COLO829 (cell line): ENCODE results near the gene CCNI.
"Not testable (repeated sequence)": the region's sequence is repeated elsewhere in the genome, so short reads cannot be mapped to it uniquely, and the experiment has no call there.

Source experiments
- DNase-seq: peaks from one replicate; pipeline ENCODE4 v3.0.0; 2012; ENCODE audit warnings: low spot score

The CCNI gene

DNA sequence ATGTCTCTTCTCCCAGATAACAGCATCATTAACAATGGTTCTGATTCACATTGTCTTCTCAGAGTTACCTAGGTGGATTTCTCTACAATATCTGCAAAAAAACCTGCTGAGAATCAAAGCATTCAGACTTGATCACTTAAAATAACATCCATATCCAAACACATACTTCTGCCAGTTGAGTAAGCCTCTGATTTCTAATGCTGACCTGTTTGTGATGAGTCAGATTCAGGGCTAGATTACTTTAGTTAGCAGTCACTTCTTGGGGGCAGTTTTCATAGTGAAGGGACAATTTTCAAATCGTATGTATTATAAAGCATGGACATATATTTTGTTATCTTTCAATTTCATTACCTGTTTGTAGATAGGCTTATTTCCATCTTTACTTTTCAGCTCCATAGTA is 35.5 kb downstream of the CCNI start:
- DNase-seq, result no peak

DNA sequence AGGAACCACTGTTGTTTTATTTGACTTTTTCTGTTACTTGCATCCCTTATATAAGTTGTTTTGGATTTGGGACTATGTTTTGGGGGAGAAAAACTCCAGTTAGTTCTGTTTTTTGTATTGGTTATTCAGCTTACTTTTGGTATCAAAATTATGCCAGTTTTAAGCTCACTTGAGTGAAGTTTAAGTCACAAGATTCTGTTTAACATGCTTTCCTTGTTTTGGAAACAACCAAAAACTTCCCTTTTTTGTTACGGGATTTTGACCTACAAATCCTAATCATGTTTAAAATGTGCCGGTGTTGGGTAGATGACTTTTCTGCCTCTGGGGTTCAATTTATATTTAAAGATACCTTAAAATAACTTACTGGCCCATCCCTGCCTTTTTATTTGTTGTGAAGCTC is 36.0 kb downstream of the CCNI start:
- DNase-seq, result no peak

- DNase-seq, result no peak
These were observed 38.1 kb downstream of the CCNI start for GRCh38 chr4:77037736-77038135.

- DNase-seq, result not testable (repeated sequence)
These were observed 38.6 kb downstream of the CCNI start for GRCh38 chr4:77037168-77037567.

DNA sequence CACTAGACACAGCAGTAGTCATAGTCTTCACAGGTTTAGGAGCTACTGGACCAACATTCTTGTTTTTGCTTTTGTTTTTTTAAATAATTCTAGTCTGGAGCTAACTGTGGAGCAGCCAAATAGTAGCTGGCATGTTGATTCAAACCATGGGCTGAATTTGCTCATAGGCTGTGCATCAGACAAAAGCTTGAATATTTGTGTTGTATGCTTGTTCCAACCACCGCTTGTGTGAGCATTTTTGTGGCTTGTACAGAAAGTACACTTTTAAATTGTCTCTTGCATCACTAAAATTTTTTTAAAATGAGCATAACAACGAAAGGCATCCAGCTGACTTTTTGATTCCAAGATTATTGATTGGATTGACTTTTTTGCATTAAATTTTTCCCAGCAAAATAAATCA is 39.6 kb downstream of the CCNI start:
- DNase-seq, result no peak

DNA sequence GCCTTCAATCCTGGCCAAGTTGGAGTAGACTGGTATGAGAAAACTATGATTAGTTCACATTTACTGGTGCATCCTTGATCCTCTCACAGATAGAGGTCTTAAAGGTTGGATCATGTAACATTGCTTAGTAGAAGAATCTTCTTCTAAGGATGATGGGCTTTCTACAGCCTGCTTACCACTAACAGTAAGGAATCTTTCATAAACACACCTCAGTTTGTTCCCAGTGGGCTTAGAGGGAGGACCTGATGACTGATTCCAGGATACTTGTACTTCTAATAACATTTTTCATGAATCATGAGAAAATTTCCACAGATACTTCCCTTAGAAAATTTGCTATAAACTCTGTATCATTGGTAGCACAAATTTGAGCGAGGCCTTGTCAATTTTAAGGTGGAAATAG is 40.6 kb downstream of the CCNI start:
- DNase-seq, result no peak

DNA sequence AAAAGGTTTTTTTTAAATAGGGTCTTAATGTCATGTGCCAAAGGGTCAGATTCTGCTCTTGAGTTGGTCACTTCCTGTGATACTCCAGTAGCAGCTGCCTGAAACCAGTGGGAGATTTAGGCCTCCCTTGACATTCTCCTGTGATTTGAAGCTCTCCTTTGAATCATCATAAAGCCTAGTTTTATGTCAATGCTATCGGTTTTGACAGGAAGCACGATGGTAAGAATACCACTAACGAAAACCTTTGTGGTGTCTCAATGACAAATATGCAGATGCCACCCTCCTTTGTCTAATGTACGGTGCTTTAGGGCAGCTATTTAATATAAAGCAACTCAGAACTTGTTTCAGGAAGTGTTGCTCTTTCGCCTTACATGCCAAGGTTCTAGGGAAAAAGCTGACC is 44.2 kb downstream of the CCNI start:
- no peak for DNase-seq

DNA sequence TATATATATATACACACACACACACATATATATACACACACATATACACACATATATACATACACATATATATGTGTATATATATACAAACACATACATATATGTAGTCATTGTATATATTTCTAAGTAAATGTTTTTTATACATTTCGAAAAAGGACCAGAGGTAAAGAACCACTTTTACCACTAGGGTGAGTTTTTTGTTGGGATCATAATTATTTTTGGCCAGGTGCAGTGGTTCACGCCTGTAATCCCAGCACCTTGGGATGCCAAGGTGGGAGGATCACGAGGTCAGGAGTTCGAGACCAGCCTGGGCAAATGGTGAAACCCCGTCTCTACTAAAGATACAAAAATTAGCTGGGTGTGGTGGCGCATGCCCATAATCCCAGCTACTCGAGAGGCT is 46.0 kb downstream of the CCNI start:
- DNase-seq, result not testable (repeated sequence)

GRCh38 chr4:77028246-77028645 is 47.5 kb downstream of the CCNI start:
- DNase-seq, result no peak

DNA sequence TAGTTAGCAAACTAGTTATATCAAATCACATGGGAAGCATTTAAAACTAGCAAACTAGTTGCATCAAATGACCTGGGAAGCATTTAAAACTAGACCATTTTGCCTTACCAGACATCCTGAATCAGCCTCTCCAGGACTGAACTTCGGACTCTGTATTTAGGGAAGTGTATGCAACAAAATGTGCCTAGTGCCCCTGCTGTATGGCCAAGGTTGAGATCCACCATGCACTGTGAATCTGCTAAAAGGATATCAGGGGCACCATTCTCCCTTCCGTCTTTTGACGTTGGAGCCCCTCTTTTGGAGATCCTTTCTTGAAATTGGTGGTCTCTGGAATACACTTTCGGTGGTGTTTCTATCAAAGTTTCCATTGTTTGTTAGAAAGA is 49.5 kb downstream of the CCNI start:
- no peak for DNase-seq

DNA sequence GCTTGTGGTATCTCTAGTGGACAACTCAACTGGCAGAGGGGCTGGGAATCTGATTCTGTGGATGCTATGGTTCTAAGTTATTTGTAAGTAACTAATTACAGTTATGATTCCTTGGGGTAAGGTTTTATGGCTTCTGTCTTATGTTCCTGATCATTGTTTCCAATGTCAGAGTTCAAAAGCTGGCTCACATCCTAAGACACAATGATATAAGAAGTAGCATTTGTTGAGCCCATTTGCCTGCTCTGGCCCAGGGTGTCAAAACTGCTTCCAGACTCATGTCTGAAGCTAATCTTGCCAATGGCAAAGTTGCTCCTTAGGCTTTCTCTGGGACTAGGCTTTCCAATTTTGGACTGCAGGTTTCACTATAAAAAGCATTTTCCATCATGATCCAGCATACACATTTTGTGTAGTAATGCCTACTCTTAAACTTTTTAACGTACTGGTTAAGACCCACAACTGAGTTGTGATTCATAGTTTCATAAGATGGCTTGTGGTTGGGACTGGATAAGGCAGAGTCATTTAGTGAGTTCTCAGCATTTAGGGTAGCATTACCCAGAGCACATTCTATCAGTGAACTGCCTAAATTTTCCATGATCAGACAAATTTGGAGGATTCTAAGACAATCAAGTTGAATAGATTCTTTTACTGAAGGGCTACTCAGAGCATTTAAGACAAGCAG is 50.0 kb downstream of the CCNI start:
- DNase-seq, result no peak

DNA sequence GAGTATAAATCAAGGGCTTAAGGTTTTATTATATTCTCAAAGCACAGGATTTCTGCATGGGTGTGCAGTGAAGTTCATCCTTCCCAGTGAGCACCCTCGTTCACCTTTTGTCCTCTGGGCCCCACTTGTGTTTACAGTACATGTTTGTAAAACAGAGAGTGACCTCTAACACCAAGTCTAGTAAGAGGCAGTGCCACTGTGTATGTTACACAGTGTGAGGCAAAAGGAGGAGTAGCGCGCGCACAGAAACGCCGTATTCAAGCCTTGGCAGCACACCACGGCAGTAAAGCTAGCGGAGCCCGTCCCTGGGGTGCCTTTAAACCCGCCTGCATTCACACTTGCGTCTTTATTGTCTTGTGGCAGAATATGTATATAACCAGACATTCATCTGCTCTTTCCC is 51.9 kb downstream of the CCNI start:
- DNase-seq, result no peak

DNA sequence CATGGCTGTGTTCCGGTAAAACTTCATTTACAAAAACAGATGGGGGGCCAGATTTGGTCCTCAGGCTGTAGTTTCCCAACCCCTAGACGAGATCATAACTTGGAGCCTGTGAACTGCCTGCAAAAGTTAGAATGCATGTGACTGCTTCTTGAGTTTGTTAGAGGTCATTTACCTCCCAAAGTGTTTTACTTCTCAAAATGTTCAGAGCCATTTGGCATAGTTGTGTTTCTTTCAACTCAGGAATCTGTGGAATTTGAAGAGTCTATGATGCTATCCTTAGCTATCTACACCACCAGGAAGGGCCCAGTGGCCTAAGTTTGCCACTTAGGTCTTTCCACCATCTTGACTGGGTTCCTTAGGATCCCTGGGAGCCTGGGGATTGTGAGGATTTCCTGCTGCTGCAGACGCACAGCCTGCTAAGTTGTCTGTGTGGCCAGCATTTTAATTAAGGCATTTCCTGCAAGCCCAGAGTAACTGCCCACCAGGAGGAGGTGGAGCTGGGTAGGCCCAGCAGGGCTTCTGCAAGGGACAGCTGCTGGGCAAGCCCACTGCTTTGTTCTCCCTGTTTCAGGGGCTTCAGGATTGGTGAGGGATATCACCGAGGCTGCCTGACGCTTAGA is 53.1 kb downstream of the CCNI start:
- DNase-seq, result peak; percentile 27

DNA sequence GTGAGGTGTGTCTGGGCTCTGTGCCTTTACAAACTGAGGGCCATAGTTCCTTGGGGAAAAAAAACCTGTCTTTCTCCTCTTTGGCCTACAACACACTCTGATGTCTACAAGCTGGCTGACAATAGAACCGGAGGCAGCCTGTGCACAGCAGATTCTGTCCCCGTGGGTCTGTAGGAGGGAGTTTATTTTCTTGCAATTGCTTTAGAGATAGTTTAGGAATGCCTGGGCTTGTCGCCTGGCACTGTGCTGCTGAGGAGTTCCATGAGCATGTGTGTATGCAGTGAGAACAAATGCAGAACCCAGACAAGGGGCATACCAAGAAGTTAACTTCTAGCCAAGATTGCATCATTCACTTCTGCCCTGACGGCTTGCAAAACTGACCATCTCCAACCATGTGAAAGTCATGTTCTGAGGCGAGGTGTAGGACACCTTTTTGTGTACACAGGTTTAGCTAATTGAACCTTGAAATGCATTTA is 54.1 kb downstream of the CCNI start:
- DNase-seq, result no peak

- no peak for DNase-seq
These were observed 55.8 kb downstream of the CCNI start for GRCh38 chr4:77020017-77020416.

DNA sequence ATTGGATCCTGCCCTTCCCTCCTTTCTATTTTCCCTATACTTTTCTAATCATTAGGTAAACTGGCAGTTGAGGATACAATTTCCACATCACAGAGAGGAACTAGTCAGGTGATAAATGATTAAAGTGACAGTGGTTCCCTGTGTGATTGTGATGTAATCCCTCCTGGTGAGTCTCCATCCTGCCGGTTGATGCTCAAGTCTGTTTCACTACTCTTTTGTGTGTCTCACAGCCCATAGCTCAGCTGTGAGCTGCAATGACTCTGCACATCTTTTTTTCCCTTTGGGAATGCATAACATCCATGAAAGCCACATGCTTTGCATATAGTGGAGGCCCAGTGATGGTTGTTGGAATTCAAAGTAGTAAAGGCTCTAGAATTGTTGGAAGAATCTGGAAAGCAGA is 60.4 kb downstream of the CCNI start:
- DNase-seq, result no peak

DNA sequence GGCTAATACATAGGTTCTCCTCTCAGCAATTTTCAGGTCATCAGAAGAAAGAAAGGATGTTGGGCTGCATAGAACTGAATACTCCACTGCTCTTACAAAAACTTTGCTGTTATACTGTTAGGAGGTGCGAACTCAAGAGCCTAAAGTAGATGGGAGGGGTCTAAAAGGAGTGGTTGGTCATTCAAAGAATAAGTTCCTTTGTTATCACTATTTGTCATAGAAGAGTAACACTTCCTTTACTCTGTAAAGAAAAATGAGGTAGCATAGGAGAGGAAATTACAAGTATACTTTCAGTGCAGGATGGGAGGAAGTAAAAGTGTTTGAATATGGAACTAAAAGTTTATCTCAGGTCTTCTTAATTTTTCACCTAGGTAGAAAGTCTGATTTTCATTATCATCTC is 61.5 kb downstream of the CCNI start:
- peak; percentile 52 for DNase-seq

DNA sequence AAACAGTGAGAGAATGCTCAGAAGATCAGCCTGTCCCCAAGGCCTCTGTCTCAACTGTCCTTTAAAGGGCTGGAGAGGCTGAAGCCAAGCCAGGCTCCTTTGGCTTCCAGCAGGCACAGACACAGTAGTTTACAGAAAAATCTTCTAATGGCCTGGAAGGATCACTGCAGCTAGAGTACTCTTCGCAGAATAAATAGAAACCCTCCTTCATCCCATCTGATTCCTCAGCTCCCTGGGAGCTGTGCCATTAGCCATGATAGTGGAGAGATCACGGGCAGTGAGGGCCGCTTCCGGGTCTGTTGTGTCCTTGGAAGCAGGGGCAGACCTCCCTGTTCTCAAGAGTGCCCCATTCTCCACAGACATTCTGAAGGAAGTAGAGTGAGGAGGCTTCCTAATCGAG is 63.1 kb downstream of the CCNI start:
- DNase-seq, result no peak

- no peak for DNase-seq
These were observed 64.9 kb downstream of the CCNI start for GRCh38 chr4:77010841-77011354.

DNA sequence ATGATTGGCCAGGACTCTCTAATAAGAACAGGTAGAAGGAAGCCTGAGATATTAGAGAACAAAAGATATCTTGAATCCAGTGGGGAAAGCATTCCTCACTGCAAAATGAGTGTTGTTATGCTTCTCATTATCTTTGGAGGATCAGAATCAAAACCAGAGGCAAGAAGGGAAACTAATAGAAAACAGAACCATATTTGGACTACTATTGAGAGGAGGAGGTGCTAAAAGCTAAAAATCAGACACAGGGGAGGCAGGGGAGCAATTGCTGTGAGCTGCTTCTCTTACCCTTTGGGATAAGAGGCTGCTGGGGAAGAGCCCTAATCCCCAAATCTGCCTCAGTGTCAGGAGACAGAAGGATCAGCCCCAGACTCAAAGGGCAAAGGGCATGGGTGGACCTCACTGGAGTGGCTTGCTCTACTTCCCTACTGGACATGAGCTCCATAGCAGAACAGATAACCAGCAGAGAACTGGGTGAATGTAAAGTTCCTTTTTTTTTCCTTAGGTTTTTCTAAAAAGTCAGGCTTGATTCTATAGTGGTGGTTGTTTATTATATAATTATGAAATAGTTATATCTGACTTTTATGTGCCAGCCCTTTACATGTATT is 66.2 kb downstream of the CCNI start:
- no peak for DNase-seq

GRCh38 chr4:77007358-77008230 is 68.2 kb downstream of the CCNI start:
- DNase-seq, result no peak

- DNase-seq, result no peak
These were observed 68.9 kb downstream of the CCNI start for GRCh38 chr4:77006753-77007353.
